ENCODE measurements around the gene EIF6. TPM values are rescaled to one million over a fixed set of nuclear protein-coding genes. Genes with fewer than 3 reads are reported as not detected.

Gene EIF6
- total and polyA plus RNA-seq, 3 donors from 2014 or later, result 84.3 to 142 (median 90.6) TPM

- no peaks in the 10 kb centered on the region for H3K36me3 ChIP-seq (ENCODE audit: low read depth, missing control alignments)
- no peak overlapping the region for H3K4me3 ChIP-seq
- WGBS, 2 donors, result 80 to 81% methylated on average over 3 of the region's 3 CpGs
- no peaks in the 10 kb centered on the region for H3K9me3 ChIP-seq
- H3K27ac ChIP-seq, result no peak overlapping the region
- H3K27me3 ChIP-seq, result no peaks in the 10 kb centered on the region
- no peak for DNase-seq
- intact Hi-C loops (cut with DNase I; ENCODE audit: low total_unique reads), result no loop called here
- TF ChIP-seq POLR2A (IDR thresholded peaks at IDR 0.05), result no peak
- TF ChIP-seq, protein P1, sequence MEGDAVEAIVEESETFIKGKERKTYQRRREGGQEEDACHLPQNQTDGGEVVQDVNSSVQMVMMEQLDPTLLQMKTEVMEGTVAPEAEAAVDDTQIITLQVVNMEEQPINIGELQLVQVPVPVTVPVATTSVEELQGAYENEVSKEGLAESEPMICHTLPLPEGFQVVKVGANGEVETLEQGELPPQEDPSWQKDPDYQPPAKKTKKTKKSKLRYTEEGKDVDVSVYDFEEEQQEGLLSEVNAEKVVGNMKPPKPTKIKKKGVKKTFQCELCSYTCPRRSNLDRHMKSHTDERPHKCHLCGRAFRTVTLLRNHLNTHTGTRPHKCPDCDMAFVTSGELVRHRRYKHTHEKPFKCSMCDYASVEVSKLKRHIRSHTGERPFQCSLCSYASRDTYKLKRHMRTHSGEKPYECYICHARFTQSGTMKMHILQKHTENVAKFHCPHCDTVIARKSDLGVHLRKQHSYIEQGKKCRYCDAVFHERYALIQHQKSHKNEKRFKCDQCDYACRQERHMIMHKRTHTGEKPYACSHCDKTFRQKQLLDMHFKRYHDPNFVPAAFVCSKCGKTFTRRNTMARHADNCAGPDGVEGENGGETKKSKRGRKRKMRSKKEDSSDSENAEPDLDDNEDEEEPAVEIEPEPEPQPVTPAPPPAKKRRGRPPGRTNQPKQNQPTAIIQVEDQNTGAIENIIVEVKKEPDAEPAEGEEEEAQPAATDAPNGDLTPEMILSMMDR (IDR thresholded peaks at IDR 0.05), result no peak
- H3K4me1 ChIP-seq, result no peaks in the 10 kb centered on the region
These were observed 30.5 kb upstream of the EIF6 start for GRCh38 chr20:35314816-35315631.

DNA sequence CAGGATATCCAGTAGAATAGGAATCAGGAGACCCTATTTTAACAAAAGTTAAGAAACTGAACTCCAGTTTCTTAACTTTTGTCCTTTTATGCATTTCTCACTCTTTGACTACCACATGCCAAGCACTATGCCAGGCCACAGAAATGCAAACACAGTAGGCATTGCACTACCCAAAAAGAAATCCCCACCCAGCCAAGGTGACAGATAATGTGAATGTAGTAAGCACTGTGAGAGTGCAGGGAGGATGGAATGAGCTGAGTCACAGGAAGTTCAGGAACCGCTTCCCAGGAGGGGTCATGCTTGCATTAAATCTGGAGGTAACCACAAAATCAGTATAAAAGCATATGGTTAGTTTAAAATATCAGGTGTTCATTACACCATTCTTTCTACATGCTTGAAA, 27.7 kb upstream of the EIF6 start:
- DNase-seq, result no peak
- Histone ChIP-seq H3K36me3 (ENCODE audit: low read depth, missing control alignments) (no peaks in the 10 kb centered on the region), H3K9me3 (no peaks in the 10 kb centered on the region), H3K4me1 (peaks cover 7% of the 10 kb centered on the region), H3K4me3 (no peak overlapping the region), H3K27ac (no peak overlapping the region), H3K27me3 (no peaks in the 10 kb centered on the region)
- WGBS, 2 donors, result 90% methylated on average over 1 of the region's 1 CpG
- TF ChIP-seq, protein P1 (IDR thresholded peaks at IDR 0.05), result no peak
- TF ChIP-seq POLR2A (IDR thresholded peaks at IDR 0.05), result no peak
- intact Hi-C loops (cut with DNase I; ENCODE audit: low total_unique reads), result no loop called here

- Histone ChIP-seq H3K36me3 (ENCODE audit: low read depth, missing control alignments) (no peaks in the 10 kb centered on the region), H3K27ac (no peak overlapping the region), H3K4me1 (peaks cover 12% of the 10 kb centered on the region), H3K27me3 (no peaks in the 10 kb centered on the region), H3K4me3 (no peak overlapping the region), H3K9me3 (no peaks in the 10 kb centered on the region)
- DNase-seq, result no peak
- intact Hi-C loops (cut with DNase I; ENCODE audit: low total_unique reads), result no loop called here
- TF ChIP-seq, protein P1 (IDR thresholded peaks at IDR 0.05), result no peak
- TF ChIP-seq POLR2A (IDR thresholded peaks at IDR 0.05), result no peak
- 92 to 94% methylated on average over 5 of the region's 5 CpGs for WGBS, 2 donors
These were observed 27.2 kb upstream of the EIF6 start for GRCh38 chr20:35311822-35312221.

- WGBS, 2 donors, result 96 to 97% methylated on average over 2 of the region's 2 CpGs
- DNase-seq, result no peak
- Histone ChIP-seq H3K4me1 (peaks cover 14% of the 10 kb centered on the region), H3K9me3 (no peaks in the 10 kb centered on the region), H3K4me3 (no peak overlapping the region), H3K36me3 (ENCODE audit: low read depth, missing control alignments) (no peaks in the 10 kb centered on the region), H3K27ac (no peak overlapping the region), H3K27me3 (no peaks in the 10 kb centered on the region)
- TF ChIP-seq, protein P1 (IDR thresholded peaks at IDR 0.05), result no peak
- TF ChIP-seq POLR2A (IDR thresholded peaks at IDR 0.05), result no peak
- intact Hi-C loops (cut with DNase I; ENCODE audit: low total_unique reads), result no loop called here
These were observed 26.8 kb upstream of the EIF6 start for GRCh38 chr20:35311409-35311808.
